Tibial artery (tissue), 4 donors: ENCODE data around the gene RNF44.
"Not testable (repeated sequence)": the region's sequence is repeated elsewhere in the genome, so short reads cannot be mapped to it uniquely, and the experiment has no call there.

Source experiments
- DNase-seq, 2 donors: peaks; one replicate each; pipeline ENCODE4 v3.0.0-alpha.2; 2019
- H3K27ac ChIP-seq, 2 donors: fragments of 200-600 bp; sonication (generic) in 1 of 2; 1 replicate in 1 of 2; 2 replicates in 1 of 2; pipeline ENCODE4 v1.5.1; 2018 to 2019; ENCODE audit warnings: mild to moderate bottlenecking in 1 of 2
- H3K27me3 ChIP-seq, 2 donors: fragments of 200-600 bp; sonication (generic) in 1 of 2; one replicate each; pipeline versions ENCODE4 v1.5.1 to v1.6.0; 2016 to 2019
- H3K36me3 ChIP-seq, 3 donors: fragments of 200-600 bp; sonication (generic) in 2 of 3; one replicate each; pipeline ENCODE4 v1.5.1; 2016 to 2019; ENCODE audit warnings: mild to moderate bottlenecking in 2 of 3
- H3K4me1 ChIP-seq, 4 donors: fragments of 200-600 bp; sonication (generic) in 2 of 4; 1 replicate in 3 of 4; 2 replicates in 1 of 4; pipeline ENCODE4 v1.5.1; 2016 to 2019
- H3K4me3 ChIP-seq, 2 donors: fragments of 200-600 bp; sonication (generic) in 1 of 2; 1 replicate in 1 of 2; 2 replicates in 1 of 2; pipeline ENCODE4 v1.5.1; 2018 to 2019; ENCODE audit warnings: mild to moderate bottlenecking in 2 of 2
- H3K9me3 ChIP-seq, 3 donors: fragments of 200-600 bp; sonication (generic) in 1 of 3; one replicate each; pipeline ENCODE4 v1.5.1; 2016 to 2019
- intact Hi-C: fragments of 100-400 bp; cut with DNase I; formaldehyde crosslinking; loops from one replicate; pipeline ENCODE4 v1.15.0; 2023; ENCODE audit warnings: low total_unique reads
- TF ChIP-seq, protein P1 (sequence below), 2 experiments: fragments of 200-600 bp in 1 of 2; fragments of 450-650 bp in 1 of 2; IDR thresholded peaks; one replicate each; pipeline ENCODE4 v1.5.1; 2017 to 2019; ENCODE audit warnings: antibody characterized with exemption in 2 of 2, mild to moderate bottlenecking in 1 of 2, moderate library complexity in 1 of 2

Gene RNF44

DNA sequence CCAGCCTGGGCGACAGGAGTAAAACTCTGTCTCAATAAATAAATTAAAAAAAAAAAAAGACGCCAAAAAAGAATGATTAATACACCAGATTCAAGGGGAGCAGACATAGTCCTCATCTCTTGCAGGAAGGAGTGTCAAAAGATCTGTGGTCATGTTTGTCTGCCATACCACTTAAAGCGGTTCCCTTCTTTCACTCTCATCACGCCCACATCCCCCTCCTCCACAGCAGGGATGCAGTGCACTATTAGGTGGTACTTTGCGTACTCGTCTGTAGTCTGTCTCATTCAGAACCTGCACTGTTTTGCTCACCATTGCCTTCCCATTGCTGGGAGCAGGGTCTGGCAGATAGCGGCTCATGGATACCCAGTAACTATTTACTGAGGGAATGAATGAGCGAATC lies 23.2 kb upstream of the RNF44 start:
- TF ChIP-seq, protein P1, sequence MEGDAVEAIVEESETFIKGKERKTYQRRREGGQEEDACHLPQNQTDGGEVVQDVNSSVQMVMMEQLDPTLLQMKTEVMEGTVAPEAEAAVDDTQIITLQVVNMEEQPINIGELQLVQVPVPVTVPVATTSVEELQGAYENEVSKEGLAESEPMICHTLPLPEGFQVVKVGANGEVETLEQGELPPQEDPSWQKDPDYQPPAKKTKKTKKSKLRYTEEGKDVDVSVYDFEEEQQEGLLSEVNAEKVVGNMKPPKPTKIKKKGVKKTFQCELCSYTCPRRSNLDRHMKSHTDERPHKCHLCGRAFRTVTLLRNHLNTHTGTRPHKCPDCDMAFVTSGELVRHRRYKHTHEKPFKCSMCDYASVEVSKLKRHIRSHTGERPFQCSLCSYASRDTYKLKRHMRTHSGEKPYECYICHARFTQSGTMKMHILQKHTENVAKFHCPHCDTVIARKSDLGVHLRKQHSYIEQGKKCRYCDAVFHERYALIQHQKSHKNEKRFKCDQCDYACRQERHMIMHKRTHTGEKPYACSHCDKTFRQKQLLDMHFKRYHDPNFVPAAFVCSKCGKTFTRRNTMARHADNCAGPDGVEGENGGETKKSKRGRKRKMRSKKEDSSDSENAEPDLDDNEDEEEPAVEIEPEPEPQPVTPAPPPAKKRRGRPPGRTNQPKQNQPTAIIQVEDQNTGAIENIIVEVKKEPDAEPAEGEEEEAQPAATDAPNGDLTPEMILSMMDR (IDR thresholded peaks at IDR 0.05), result no peak

DNA sequence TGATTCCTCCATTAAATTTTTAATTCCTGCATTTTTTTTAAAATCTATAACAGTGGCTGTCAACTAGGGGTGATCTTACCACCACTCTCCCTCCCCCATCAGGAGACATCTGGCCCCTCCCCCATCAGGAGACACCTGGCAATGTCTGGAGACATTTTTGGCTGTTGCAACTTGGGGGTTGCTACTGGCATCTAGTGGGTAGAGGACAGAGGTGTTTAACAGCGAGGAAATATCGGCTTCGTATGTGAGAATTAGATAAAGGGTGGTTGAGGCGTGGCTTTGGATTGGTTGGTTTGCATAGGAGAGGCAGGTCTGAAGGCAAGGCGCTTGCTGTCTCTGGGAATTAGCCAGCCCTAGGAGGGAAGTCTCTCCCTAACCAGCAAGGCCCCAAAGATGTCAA lies 22.5 kb upstream of the RNF44 start:
- no peak overlapping the region for H3K27ac ChIP-seq
- H3K36me3 ChIP-seq, result no peaks in the 10 kb centered on the region
- intact Hi-C loops, result no loop called here
- TF ChIP-seq, protein P1 (IDR thresholded peaks at IDR 0.05), result no peak
- H3K4me1 ChIP-seq, result no peaks in the 10 kb centered on the region
- H3K4me3 ChIP-seq, result no peak overlapping the region
- H3K9me3 ChIP-seq, result no peaks in the 10 kb centered on the region
- H3K27me3 ChIP-seq, result peaks cover 0 to 17% of the 10 kb centered on the region in 2 donors
- DNase-seq, result no peak

More for the DNA sequence above, 23.2 kb upstream of the RNF44 start:
- Histone ChIP-seq H3K27me3 (peaks cover 0 to 23% of the 10 kb centered on the region in 2 donors), H3K4me3 (no peak overlapping the region), H3K9me3 (no peaks in the 10 kb centered on the region), H3K27ac (no peak overlapping the region), H3K36me3 (no peaks in the 10 kb centered on the region), H3K4me1 (no peaks in the 10 kb centered on the region)
- intact Hi-C loops, result no loop called here
- DNase-seq, result no peak

DNA sequence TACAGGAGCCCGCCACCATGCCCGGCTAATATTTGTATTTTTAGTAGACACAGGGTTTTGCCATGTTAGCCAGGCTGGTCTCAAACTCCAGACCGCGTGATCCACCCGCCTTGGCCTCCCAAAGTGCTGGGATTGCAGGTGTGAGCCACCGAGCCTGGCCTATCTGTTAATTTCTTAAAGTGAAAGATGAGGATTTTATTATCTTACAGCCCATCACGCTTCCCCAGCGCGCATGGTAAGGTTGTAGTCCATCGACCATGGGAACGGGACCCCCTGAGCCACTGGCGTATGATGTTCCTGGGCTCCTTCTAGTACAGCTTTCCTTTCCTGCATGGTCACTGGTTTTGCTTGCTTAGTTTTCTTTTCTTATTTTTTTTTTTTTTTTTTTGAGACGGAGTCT lies 20.6 kb upstream of the RNF44 start:
- intact Hi-C loops, result no loop called here
- Histone ChIP-seq H3K9me3 (no peaks in the 10 kb centered on the region), H3K36me3 (no peaks in the 10 kb centered on the region), H3K4me1 (no peaks in the 10 kb centered on the region), H3K4me3 (no peak overlapping the region), H3K27me3 (peaks cover 0 to 26% of the 10 kb centered on the region in 2 donors), H3K27ac (no peak overlapping the region)
- TF ChIP-seq, protein P1 (IDR thresholded peaks at IDR 0.05), result no peak
- no peak for DNase-seq

DNA sequence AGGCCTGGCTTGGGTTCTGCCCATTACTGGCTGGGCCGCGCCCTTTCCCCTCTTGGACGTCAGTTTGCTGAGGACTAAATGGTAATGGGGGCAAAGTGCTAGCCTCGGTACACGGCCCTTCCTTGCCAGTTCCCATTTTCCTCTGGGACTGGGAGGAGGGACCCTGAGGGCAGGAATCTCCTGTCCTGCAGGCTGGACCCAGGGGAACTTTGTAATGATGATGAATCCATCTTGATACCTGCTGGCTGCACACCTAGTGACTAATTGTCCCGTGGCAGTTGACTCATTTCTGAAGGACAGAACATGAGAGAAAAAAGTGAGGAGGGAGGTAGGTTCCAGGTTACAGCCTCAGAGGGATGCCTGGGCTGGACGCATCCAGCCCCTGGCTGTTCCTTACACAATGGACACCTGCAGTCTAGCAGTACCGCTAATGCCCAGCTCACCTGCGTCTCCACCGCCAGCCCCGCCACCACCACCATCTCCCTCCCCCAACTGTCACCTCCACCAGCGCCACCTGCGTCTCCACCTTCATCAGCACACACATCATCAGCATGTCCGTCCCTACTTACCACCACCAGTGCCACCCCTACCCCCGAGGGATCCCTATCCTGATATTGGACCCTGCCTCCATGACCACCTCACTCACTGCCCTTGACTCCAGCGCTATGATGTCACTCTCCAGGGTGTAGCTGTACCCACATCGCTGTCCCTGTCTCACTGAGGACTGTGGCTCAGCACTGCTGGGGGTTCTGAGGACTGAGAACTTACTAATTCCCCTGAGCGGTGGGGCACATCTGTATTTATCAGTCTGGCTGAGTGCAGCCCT lies 16.3 kb upstream of the RNF44 start:
- Histone ChIP-seq H3K4me1 (no peaks in the 10 kb centered on the region), H3K27ac (no peak overlapping the region), H3K36me3 (no peaks in the 10 kb centered on the region), H3K4me3 (no peak overlapping the region), H3K27me3 (peaks cover 0 to 51% of the 10 kb centered on the region in 2 donors), H3K9me3 (no peaks in the 10 kb centered on the region)
- DNase-seq, result no peak
- intact Hi-C loops, result no loop called here
- TF ChIP-seq, protein P1 (IDR thresholded peaks at IDR 0.05), result no peak

DNA sequence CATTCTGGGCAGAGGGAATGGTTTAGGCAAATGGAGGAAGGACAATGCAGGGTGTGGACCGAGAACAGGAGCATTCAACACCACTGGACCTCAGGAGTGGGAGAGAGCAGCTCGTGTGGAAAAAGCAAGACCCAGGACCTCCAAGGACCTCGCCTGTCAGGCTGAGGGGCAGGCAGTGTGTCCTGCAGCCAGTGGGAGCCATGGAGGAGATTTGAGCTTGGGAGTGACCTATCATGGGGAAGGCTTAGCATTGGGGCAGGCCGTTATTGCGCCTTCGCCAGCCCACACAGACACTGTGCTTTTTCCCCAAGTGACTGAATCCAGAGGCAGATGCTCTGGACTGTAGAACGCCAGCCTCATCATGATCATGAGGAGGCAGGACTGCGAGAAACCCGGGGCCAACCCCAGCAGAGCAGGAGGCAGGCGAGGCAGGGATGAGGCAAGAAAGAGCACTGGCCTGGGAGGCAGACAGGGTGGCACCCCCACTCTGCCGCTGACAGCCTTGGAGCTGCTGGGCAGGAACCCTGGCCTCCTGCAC lies 15.2 kb upstream of the RNF44 start:
- peaks cover 0 to 54% of the 10 kb centered on the region in 2 donors for H3K27me3 ChIP-seq
- H3K27ac ChIP-seq, result no peak overlapping the region
- DNase-seq, result no peak
- H3K4me1 ChIP-seq, result no peaks in the 10 kb centered on the region
- TF ChIP-seq, protein P1 (IDR thresholded peaks at IDR 0.05), result no peak
- H3K36me3 ChIP-seq, result no peaks in the 10 kb centered on the region
- no peaks in the 10 kb centered on the region for H3K9me3 ChIP-seq
- H3K4me3 ChIP-seq, result no peak overlapping the region
- intact Hi-C loops, result no loop called here

DNA sequence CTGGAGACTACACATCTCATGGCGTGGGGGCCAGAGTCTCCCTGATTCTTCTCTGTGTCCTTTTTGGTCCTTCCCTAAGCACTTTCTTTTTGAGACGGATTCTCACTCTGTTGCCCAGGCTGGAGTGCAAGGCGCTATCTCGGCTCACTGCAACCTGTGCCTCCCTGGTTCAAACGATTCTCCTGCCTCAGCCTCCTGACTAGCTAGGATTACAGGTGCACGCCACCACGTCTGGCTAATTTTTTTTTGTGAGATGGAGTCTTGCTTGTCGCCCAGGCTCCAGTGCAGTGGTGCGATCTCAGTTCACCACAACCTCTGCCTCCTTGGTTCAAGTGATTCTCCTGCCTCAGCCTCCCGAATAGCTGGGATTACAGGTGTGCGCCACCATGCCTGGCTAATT lies 13.7 kb upstream of the RNF44 start:
- H3K4me3 ChIP-seq, H3K9me3 ChIP-seq, H3K4me1 ChIP-seq, DNase-seq, H3K36me3 ChIP-seq, intact Hi-C loops, H3K27ac ChIP-seq: not testable (repeated sequence)
- H3K27me3 ChIP-seq, result peaks cover 0 to 55% of the 10 kb centered on the region in 2 donors
